HG02763 (cell line): ENCODE results near the gene SMAD3.
"Not testable (repeated sequence)": the region's sequence is repeated elsewhere in the genome, so short reads cannot be mapped to it uniquely, and the experiment has no call there.

ENCODE experiments used
- ATAC-seq: cut with Tn5 transposase; IDR thresholded peaks from one replicate; pipeline ENCODE4 v1.9.1; 2021; ENCODE audit warnings: mild to moderate bottlenecking, moderate library complexity; ENCODE audit not compliant: unreplicated experiment

Gene SMAD3

GRCh38 chr15:67065531-67066005 is at the start of gene SMAD3:
SMAD3 (plus strand) TSS chr15:67065602; CDS start chr15:67066155, 553 bp downstream.
- peak; percentile 65 for ATAC-seq

GRCh38 chr15:67017311-67017710 is 48.1 kb upstream of the SMAD3 start:
- ATAC-seq, result no peak

- ATAC-seq, result no peak
Observed at GRCh38 chr15:67018026-67018425, 47.4 kb upstream of the SMAD3 start.

- ATAC-seq, result no peak
Observed at GRCh38 chr15:67018441-67018840, 47.0 kb upstream of the SMAD3 start.

- no peak for ATAC-seq
Observed at GRCh38 chr15:67019069-67019468, 46.3 kb upstream of the SMAD3 start.

- ATAC-seq, result no peak
Observed at GRCh38 chr15:67019884-67020520, 45.4 kb upstream of the SMAD3 start.

GRCh38 chr15:67020668-67021067 is 44.7 kb upstream of the SMAD3 start:
- not testable (repeated sequence) for ATAC-seq

GRCh38 chr15:67021455-67021854 is 43.9 kb upstream of the SMAD3 start:
- no peak for ATAC-seq

- ATAC-seq, result no peak
Observed at GRCh38 chr15:67022587-67023105, 42.8 kb upstream of the SMAD3 start.

- no peak for ATAC-seq
Observed at GRCh38 chr15:67023517-67024313, 41.7 kb upstream of the SMAD3 start.

GRCh38 chr15:67024314-67024997 is 40.9 kb upstream of the SMAD3 start:
- no peak for ATAC-seq

- no peak for ATAC-seq
Observed at GRCh38 chr15:67024998-67025368, 40.4 kb upstream of the SMAD3 start.

- ATAC-seq, result no peak
Observed at GRCh38 chr15:67025719-67026609, 39.4 kb upstream of the SMAD3 start.

- no peak for ATAC-seq
Observed at GRCh38 chr15:67026610-67026967, 38.8 kb upstream of the SMAD3 start.

- not testable (repeated sequence) for ATAC-seq
Observed at GRCh38 chr15:67028440-67028839, 37.0 kb upstream of the SMAD3 start.

- no peak for ATAC-seq
Observed at GRCh38 chr15:67030036-67030762, 35.2 kb upstream of the SMAD3 start.

- no peak for ATAC-seq
Observed at GRCh38 chr15:67031331-67031730, 34.1 kb upstream of the SMAD3 start.

- no peak for ATAC-seq
Observed at GRCh38 chr15:67032608-67033007, 32.8 kb upstream of the SMAD3 start.

- no peak for ATAC-seq
Observed at GRCh38 chr15:67033012-67033411, 32.4 kb upstream of the SMAD3 start.

GRCh38 chr15:67033571-67034044 is 31.8 kb upstream of the SMAD3 start:
- no peak for ATAC-seq
